HepG2 (cell line): ENCODE results near the gene FGGY. TPM values are rescaled to one million over a fixed set of nuclear protein-coding genes. Genes with fewer than 3 reads are reported as not detected.
A peak's percentile ranks its signal among the peaks of the same experiment; 100 is the strongest.

Experiments used
- CBX5 ChIP-seq: sonication (generic); formaldehyde crosslinking; IDR thresholded peaks from 2 replicates; pipeline ENCODE4 v1.4.0; 2020; ENCODE audit warnings: missing genetic modification reagents, borderline replicate concordance
- ETV6 ChIP-seq: sonication (generic); formaldehyde crosslinking; conservative IDR thresholded peaks from 2 replicates; pipeline ENCODE4 v1.4.0; 2020; ENCODE audit warnings: missing genetic modification reagents
- FOXJ3 ChIP-seq: sonication (generic); formaldehyde crosslinking; IDR thresholded peaks from 2 replicates; pipeline ENCODE4 v1.4.0; 2020; ENCODE audit warnings: missing genetic modification reagents, mild to moderate bottlenecking, borderline replicate concordance
- GATAD2A ChIP-seq: IDR thresholded peaks from 2 replicates; pipeline ENCODE4 v1.6.1; 2016
- HHEX ChIP-seq: IDR thresholded peaks from 2 replicates; pipeline ENCODE4 v1.6.1; 2016; ENCODE audit warnings: control low read depth
- HNF4A ChIP-seq: sonication (generic); formaldehyde crosslinking; IDR thresholded peaks from 2 replicates; pipeline ENCODE4 v1.4.0; 2020; ENCODE audit warnings: missing genetic modification reagents
- HOXA9 ChIP-seq: sonication (generic); formaldehyde crosslinking; IDR thresholded peaks from 2 replicates; pipeline ENCODE4 v1.8.1; 2022; ENCODE audit warnings: missing genetic modification reagents, mild to moderate bottlenecking, moderate library complexity, borderline replicate concordance
- ISL2 ChIP-seq: sonication (generic); formaldehyde crosslinking; IDR thresholded peaks from 2 replicates; pipeline ENCODE4 v1.5.0; 2020; ENCODE audit warnings: missing genetic modification reagents
- KDM1A ChIP-seq: IDR thresholded peaks from 2 replicates; pipeline ENCODE4 v1.6.1; 2016; ENCODE audit warnings: missing compliant biosample characterization
- KLF6 ChIP-seq: IDR thresholded peaks from 2 replicates; pipeline ENCODE4 v1.8.0; 2016; ENCODE audit warnings: missing biosample characterization, missing genetic modification reagents
- PBX2 ChIP-seq: IDR thresholded peaks from 2 replicates; pipeline ENCODE4 v1.6.1; 2016; ENCODE audit warnings: control low read depth
- POLR2AphosphoS2 ChIP-seq: IDR thresholded peaks from 2 replicates; pipeline ENCODE4 v1.6.1; 2011; ENCODE audit warnings: low read depth, low read length, improper control_type of control experiment
- REXO4 ChIP-seq: sonication (generic); formaldehyde crosslinking; IDR thresholded peaks from 2 replicates; pipeline ENCODE4 v1.8.0; 2022; ENCODE audit warnings: missing genetic modification reagents, mild to moderate bottlenecking, borderline replicate concordance
- SIX1 ChIP-seq: sonication (generic); formaldehyde crosslinking; IDR thresholded peaks from 2 replicates; pipeline ENCODE4 v1.4.0; 2020; ENCODE audit warnings: missing genetic modification reagents, borderline replicate concordance
- SNAPC2 ChIP-seq: sonication (generic); formaldehyde crosslinking; IDR thresholded peaks from 2 replicates; pipeline ENCODE4 v1.8.1; 2022; ENCODE audit warnings: mild to moderate bottlenecking, missing genetic modification reagents
- TEAD2 ChIP-seq: sonication (generic); formaldehyde crosslinking; IDR thresholded peaks from 2 replicates; pipeline ENCODE4 v1.9.0; 2021; ENCODE audit warnings: missing genetic modification reagents
- TOE1 ChIP-seq: sonication (generic); formaldehyde crosslinking; IDR thresholded peaks from 2 replicates; pipeline ENCODE4 v1.4.0; 2020; ENCODE audit warnings: mild to moderate bottlenecking, missing genetic modification reagents
- ZBTB4 ChIP-seq: sonication (generic); formaldehyde crosslinking; IDR thresholded peaks from 2 replicates; pipeline ENCODE4 v1.4.0; 2020; ENCODE audit warnings: missing genetic modification reagents, mild to moderate bottlenecking, borderline replicate concordance
- ZBTB7B ChIP-seq: sonication (generic); formaldehyde crosslinking; IDR thresholded peaks from 2 replicates; pipeline ENCODE4 v1.4.0; 2020; ENCODE audit warnings: missing genetic modification reagents
- ZNF24 ChIP-seq: fragments of 450-650 bp; IDR thresholded peaks from 2 replicates; pipeline ENCODE4 v1.6.1; 2017; ENCODE audit warnings: antibody characterized with exemption, mild to moderate bottlenecking
- ZNF331 ChIP-seq: sonication (generic); formaldehyde crosslinking; IDR thresholded peaks from 2 replicates; pipeline ENCODE4 v1.4.0; 2020; ENCODE audit warnings: missing genetic modification reagents
- ZNF33A ChIP-seq: sonication (generic); formaldehyde crosslinking; IDR thresholded peaks from 2 replicates; pipeline ENCODE4 v1.5.1; 2020; ENCODE audit warnings: missing genetic modification reagents, mild to moderate bottlenecking, moderate library complexity, borderline replicate concordance
- ZNF557 ChIP-seq: sonication (generic); formaldehyde crosslinking; IDR thresholded peaks from 2 replicates; pipeline ENCODE4 v1.4.0; 2020; ENCODE audit warnings: missing genetic modification reagents
- polyA plus RNA-seq, 8 experiments: library from polyadenylated mRNA; depleted of rRNA in 3 of 8; stranded (reverse) in 7 of 8; unstranded in 1 of 8; fragments of >200 nt; fragmentation: Illumina TruSeq in 4 of 8; extraction: Trizol in 4 of 8; gene quantifications; 2 replicates each; pipeline versions ENCODE4 v1.2.1 to v1.2.3, GENCODE V29; 2011 to 2016; ENCODE audit warnings: low read depth in 4 of 8, missing spikeins in 1 of 8, mixed read lengths in 1 of 8; ENCODE audit not compliant: insufficient read depth in 1 of 8
- total RNA-seq, 5 experiments: library from RNA; depleted of rRNA; stranded (reverse); fragments of >200 nt; fragmentation: Illumina TruSeq; extraction: Trizol; gene quantifications; 2 replicates each; pipeline ENCODE4 v1.2.3, GENCODE V29; 2016; ENCODE audit warnings: low read depth in 1 of 5
- TF ChIP-seq, protein P1 (sequence below): sonication (generic); formaldehyde crosslinking; IDR thresholded peaks from 2 replicates; pipeline ENCODE4 v1.5.1; 2020; ENCODE audit warnings: mild to moderate bottlenecking, missing genetic modification reagents, moderate library complexity

Gene FGGY
- total and polyA plus RNA-seq, 2 of the 13 experiments (the other 11 are each of a cell fraction or from before 2014, with no cell fraction given) = 15.7 to 27.5 TPM

GRCh38 chr1:59669752-59670312, 372.9 kb downstream of the FGGY start (continued):
- TF ChIP-seq SNAPC2 (CRISPR knock-in tag) (0 out of 2 replicates have a peak, but pooled peaks have one; percentile 32), ISL2 (peak; percentile 71), ZNF331 (peak; percentile 41; the same call in 1 of the 2 replicates), ZNF24 (0 out of 2 replicates have a peak, but pooled peaks have one; percentile 31), POLR2AphosphoS2 (no peak), PBX2 (CRISPR knock-in tag) (0 out of 2 replicates have a peak, but pooled peaks have one; percentile 37), TEAD2 (no peak), ZNF557 (CRISPR knock-in tag) (no peak), REXO4 (CRISPR knock-in tag) (no peak), FOXJ3 (CRISPR knock-in tag) (0 out of 2 replicates have a peak, but pooled peaks have one; percentile 11), CBX5 (CRISPR knock-in tag) (peak; percentile 20; the same call in 1 of the 2 replicates), HHEX (CRISPR knock-in tag) (no peak), SIX1 (CRISPR knock-in tag) (peak; percentile 75), ETV6 (CRISPR knock-in tag) (no peak), GATAD2A (CRISPR knock-in tag) (peak; percentile 72), HOXA9 (CRISPR knock-in tag) (no peak), ZBTB7B (peak; percentile 41; the same call in 1 of the 2 replicates), TOE1 (no peak), ZBTB4 (CRISPR knock-in tag) (no peak), ZNF33A (CRISPR knock-in tag) (0 out of 2 replicates have a peak, but pooled peaks have one; percentile 19), KDM1A (CRISPR knock-in tag) (peak; percentile 6; the same call in 1 of the 2 replicates), KLF6 (CRISPR knock-in tag) (no peak), HNF4A (peak; percentile 78)
- TF ChIP-seq, protein P1, sequence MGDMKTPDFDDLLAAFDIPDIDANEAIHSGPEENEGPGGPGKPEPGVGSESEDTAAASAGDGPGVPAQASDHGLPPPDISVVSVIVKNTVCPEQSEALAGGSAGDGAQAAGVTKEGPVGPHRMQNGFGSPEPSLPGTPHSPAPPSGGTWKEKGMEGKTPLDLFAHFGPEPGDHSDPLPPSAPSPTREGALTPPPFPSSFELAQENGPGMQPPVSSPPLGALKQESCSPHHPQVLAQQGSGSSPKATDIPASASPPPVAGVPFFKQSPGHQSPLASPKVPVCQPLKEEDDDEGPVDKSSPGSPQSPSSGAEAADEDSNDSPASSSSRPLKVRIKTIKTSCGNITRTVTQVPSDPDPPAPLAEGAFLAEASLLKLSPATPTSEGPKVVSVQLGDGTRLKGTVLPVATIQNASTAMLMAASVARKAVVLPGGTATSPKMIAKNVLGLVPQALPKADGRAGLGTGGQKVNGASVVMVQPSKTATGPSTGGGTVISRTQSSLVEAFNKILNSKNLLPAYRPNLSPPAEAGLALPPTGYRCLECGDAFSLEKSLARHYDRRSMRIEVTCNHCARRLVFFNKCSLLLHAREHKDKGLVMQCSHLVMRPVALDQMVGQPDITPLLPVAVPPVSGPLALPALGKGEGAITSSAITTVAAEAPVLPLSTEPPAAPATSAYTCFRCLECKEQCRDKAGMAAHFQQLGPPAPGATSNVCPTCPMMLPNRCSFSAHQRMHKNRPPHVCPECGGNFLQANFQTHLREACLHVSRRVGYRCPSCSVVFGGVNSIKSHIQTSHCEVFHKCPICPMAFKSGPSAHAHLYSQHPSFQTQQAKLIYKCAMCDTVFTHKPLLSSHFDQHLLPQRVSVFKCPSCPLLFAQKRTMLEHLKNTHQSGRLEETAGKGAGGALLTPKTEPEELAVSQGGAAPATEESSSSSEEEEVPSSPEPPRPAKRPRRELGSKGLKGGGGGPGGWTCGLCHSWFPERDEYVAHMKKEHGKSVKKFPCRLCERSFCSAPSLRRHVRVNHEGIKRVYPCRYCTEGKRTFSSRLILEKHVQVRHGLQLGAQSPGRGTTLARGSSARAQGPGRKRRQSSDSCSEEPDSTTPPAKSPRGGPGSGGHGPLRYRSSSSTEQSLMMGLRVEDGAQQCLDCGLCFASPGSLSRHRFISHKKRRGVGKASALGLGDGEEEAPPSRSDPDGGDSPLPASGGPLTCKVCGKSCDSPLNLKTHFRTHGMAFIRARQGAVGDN (CRISPR knock-in tag) = peak; percentile 83
